Right renal cortex interstitium (tissue), 3 donors: ENCODE results near the gene ZNF333. TPM values are rescaled to one million over a fixed set of nuclear protein-coding genes. Genes with fewer than 3 reads are reported as not detected.
"Not testable (repeated sequence)": the region's sequence is repeated elsewhere in the genome, so short reads cannot be mapped to it uniquely, and the experiment has no call there.

ENCODE experiments used
- DNase-seq, 3 donors: peaks; one replicate each; pipeline ENCODE4 v3.0.0-alpha.2; 2013; ENCODE audit warnings: low read depth in 3 of 3, low spot score in 2 of 3
- polyA plus RNA-seq, 3 donors: library from polyadenylated mRNA; unstranded; fragments of 120-200 nt; gene quantifications; one replicate each; pipeline ENCODE4 v1.2.1, GENCODE V29; 2013; ENCODE audit not compliant: insufficient read length in 3 of 3

The ZNF333 gene
- polyA plus RNA-seq, 3 donors = 14.3 to 16.6 (median 16.1) TPM

- not testable (repeated sequence) for DNase-seq
These were observed 76.0 kb downstream of the ZNF333 start for GRCh38 chr19:14765841-14766240.

GRCh38 chr19:14767466-14767971, 77.7 kb downstream of the ZNF333 start:
- DNase-seq = no peak

- DNase-seq = no peak
These were observed 78.2 kb downstream of the ZNF333 start for GRCh38 chr19:14768001-14768400.

GRCh38 chr19:14769201-14769600, 79.4 kb downstream of the ZNF333 start:
- DNase-seq = no peak

GRCh38 chr19:14770136-14770535, 80.3 kb downstream of the ZNF333 start:
- no peak for DNase-seq

- DNase-seq = no peak
These were observed 81.3 kb downstream of the ZNF333 start for GRCh38 chr19:14770944-14771839.

GRCh38 chr19:14772467-14772866, 82.6 kb downstream of the ZNF333 start:
- DNase-seq = no peak

GRCh38 chr19:14772995-14773394, 83.1 kb downstream of the ZNF333 start:
- no peak for DNase-seq

- not testable (repeated sequence) for DNase-seq
These were observed 83.9 kb downstream of the ZNF333 start for GRCh38 chr19:14773722-14774121.

- no peak for DNase-seq
These were observed 84.5 kb downstream of the ZNF333 start for GRCh38 chr19:14774373-14774772.

- not testable (repeated sequence) for DNase-seq
These were observed 85.5 kb downstream of the ZNF333 start for GRCh38 chr19:14775326-14775725.

GRCh38 chr19:14775869-14776586, 86.2 kb downstream of the ZNF333 start:
- DNase-seq = no peak

- DNase-seq = not testable (repeated sequence)
These were observed 87.8 kb downstream of the ZNF333 start for GRCh38 chr19:14777645-14778044.

GRCh38 chr19:14778110-14778845, 88.4 kb downstream of the ZNF333 start, which contains the start of gene ADGRE2:
Gene ADGRE2, minus strand, starts transcription at chr19:14778560. Its CDS starts 1,804 bp downstream, at chr19:14776756.
- not testable (repeated sequence) for DNase-seq

- DNase-seq = no peak
These were observed 89.3 kb downstream of the ZNF333 start for GRCh38 chr19:14779151-14779550.

- not testable (repeated sequence) for DNase-seq
These were observed 90.9 kb downstream of the ZNF333 start for GRCh38 chr19:14780622-14781225.

GRCh38 chr19:14781713-14782536, 92.1 kb downstream of the ZNF333 start:
- not testable (repeated sequence) for DNase-seq

- no peak for DNase-seq
These were observed 93.0 kb downstream of the ZNF333 start for GRCh38 chr19:14782626-14783409.
